GM12878 (cell line): ENCODE measurements around the gene MALT1. TPM values are rescaled to one million over a fixed set of nuclear protein-coding genes. Genes with fewer than 3 reads are reported as not detected.

ENCODE experiments used
- ATAC-seq: fragments of 200-7000 bp; cut with Tn5 transposase; 3 replicates; pipeline ENCODE4 v1.9.1; 2020; ENCODE audit warnings: mild to moderate bottlenecking, moderate library complexity
- BruUV-seq: library from RNA; stranded (reverse); fragments of 400-500 nt; replicated peaks from 2 replicates; lab custom pipeline; 2021; lab: Mats Ljungman, UMichigan
- CTCF ChIA-PET: fragments of 300-600 bp; sonication (Branson Sonifier 250); formaldehyde crosslinking; extraction: SDS; loops from one replicate; lab custom pipeline; 2021; ENCODE audit warnings: inconsistent platforms; lab: Yijun Ruan, JAX
- POLR2A ChIA-PET: fragments of 350-600 bp; formaldehyde crosslinking; extraction: SDS; loops from one replicate; lab custom pipeline; 2021; ENCODE audit warnings: inconsistent platforms; lab: Charles Lee
- RAD21 ChIA-PET: fragments of 300-600 bp; sonication (Branson Sonifier 250); formaldehyde crosslinking; loops from one replicate; lab custom pipeline; 2023; ENCODE audit warnings: antibody characterized with exemption; ENCODE audit not compliant: unreplicated experiment; lab: Charles Lee
- SMC1A ChIA-PET: fragments of 300-600 bp; sonication (Branson Sonifier 250); formaldehyde crosslinking; loops from one replicate; lab custom pipeline; 2023; ENCODE audit not compliant: unreplicated experiment, uncharacterized antibody; lab: Charles Lee
- DNase-seq: peaks from one replicate; pipeline ENCODE4 v3.0.0-alpha.2; 2011; ENCODE audit warnings: low read depth, low spot score
- FAIRE-seq: peaks from 3 replicates; lab custom pipeline; 2011; peaks lifted over from hg19 to GRCh38; lab: Jason Lieb, UNC
- H2AFZ ChIP-seq: 2 replicates; pipeline ENCODE4 v1.6.0; 2011; ENCODE audit warnings: low read depth, low read length, control low read depth; ENCODE audit not compliant: control insufficient read depth
- H3K27ac ChIP-seq: 2 replicates; pipeline ENCODE4 v1.5.1; 2011; ENCODE audit warnings: control low read depth; ENCODE audit not compliant: control insufficient read depth, insufficient read depth
- H3K27me3 ChIP-seq, 2 experiments: replicated peaks in 1 of 2; 2 replicates each; pipeline versions ENCODE4 v1.6.0 to v1.6.1; 2011; ENCODE audit warnings: low read length in 1 of 2; ENCODE audit not compliant: control insufficient read depth in 2 of 2, insufficient read depth in 2 of 2
- H3K36me3 ChIP-seq, 2 experiments: 2 replicates each; pipeline ENCODE4 v1.5.1; 2011; ENCODE audit warnings: low read length in 1 of 2; ENCODE audit not compliant: control insufficient read depth in 2 of 2, insufficient read depth in 2 of 2
- H3K4me1 ChIP-seq: 2 replicates; pipeline ENCODE4 v1.6.1; 2011; ENCODE audit warnings: mild to moderate bottlenecking, low read length, moderate library complexity, mixed read lengths; ENCODE audit not compliant: control insufficient read depth, insufficient read depth
- H3K4me2 ChIP-seq: 2 replicates; pipeline ENCODE4 v1.6.0; 2011; ENCODE audit warnings: control low read depth; ENCODE audit not compliant: control insufficient read depth, insufficient read depth
- H3K4me3 ChIP-seq: fragments of 200-600 bp; sonication (generic); 2 replicates; pipeline ENCODE4 v1.5.1; 2016
- H3K79me2 ChIP-seq: 2 replicates; pipeline ENCODE4 v1.6.0; 2011; ENCODE audit warnings: low read length; ENCODE audit not compliant: control insufficient read depth, insufficient read depth
- H3K9ac ChIP-seq: 2 replicates; pipeline ENCODE4 v1.8.0; 2011; ENCODE audit warnings: low read length, control low read depth, mixed read lengths; ENCODE audit not compliant: control insufficient read depth, insufficient read depth
- H3K9me3 ChIP-seq: replicated peaks from 3 replicates; pipeline ENCODE4 v1.5.1; 2011; ENCODE audit warnings: mild to moderate bottlenecking, low read length; ENCODE audit not compliant: control insufficient read depth, insufficient read depth
- H4K20me1 ChIP-seq: 2 replicates; pipeline ENCODE4 v1.6.0; 2011; ENCODE audit not compliant: control insufficient read depth, insufficient read depth
- CHD1 ChIP-seq: IDR thresholded peaks from 2 replicates; pipeline ENCODE4 v1.6.1; 2012; ENCODE audit warnings: low read depth, low read length, improper control_type of control experiment
- CHD2 ChIP-seq: IDR thresholded peaks from 2 replicates; pipeline ENCODE4 v1.6.1; 2011; ENCODE audit warnings: low read depth, low read length, improper control_type of control experiment, borderline replicate concordance
- DPF2 ChIP-seq: fragments of 450-650 bp; IDR thresholded peaks from 2 replicates; pipeline ENCODE4 v1.6.1; 2017; ENCODE audit warnings: mild to moderate bottlenecking
- IKZF2 ChIP-seq, 2 experiments: fragments of 450-650 bp; IDR thresholded peaks; 2 replicates each; pipeline ENCODE4 v1.6.1; 2017; ENCODE audit warnings: mild to moderate bottlenecking in 2 of 2, moderate library complexity in 2 of 2
- MEF2B ChIP-seq: fragments of 450-650 bp; IDR thresholded peaks from 2 replicates; pipeline ENCODE4 v1.6.1; 2018; ENCODE audit warnings: mild to moderate bottlenecking, moderate library complexity; ENCODE audit not compliant: partially characterized antibody, poor library complexity, severe bottlenecking
- NFYA ChIP-seq: IDR thresholded peaks from 2 replicates; pipeline ENCODE4 v1.6.1; 2011; ENCODE audit warnings: low read depth, mild to moderate bottlenecking, low read length, improper control_type of control experiment, borderline replicate concordance
- PML ChIP-seq: IDR thresholded peaks from 2 replicates; pipeline ENCODE4 v1.6.1; 2012; ENCODE audit warnings: low read length, inconsistent platforms
- RB1 ChIP-seq: fragments of 450-650 bp; formaldehyde crosslinking; IDR thresholded peaks from 2 replicates; pipeline ENCODE4 v1.6.1; 2017; ENCODE audit warnings: mild to moderate bottlenecking, borderline replicate concordance
- RBBP5 ChIP-seq: fragments of 200-600 bp; sonication (generic); conservative IDR thresholded peaks from 2 replicates; pipeline ENCODE4 v1.6.1; 2016
- STAT3 ChIP-seq: IDR thresholded peaks from 2 replicates; pipeline ENCODE4 v1.6.1; 2011; ENCODE audit warnings: low read depth, low read length, improper control_type of control experiment
- WGBS: methylation state at CpG from one replicate; pipeline ENCODE4 v1.1.6; 2016; ENCODE audit warnings: low lambda C conversion rate; ENCODE audit not compliant: insufficient replicate concordance, insufficient coverage; ENCODE audit errors: missing lambda C conversion rate; 5-methylcytosine and 5-hydroxymethylcytosine counted together
- in situ Hi-C: fragments of 300-500 bp; cut with MboI; formaldehyde crosslinking; loops from 9 replicates; pipeline ENCODE4 v1.14.3; 2018; ENCODE audit warnings: mixed read lengths
- intact Hi-C: fragments of 100-400 bp; cut with micrococcal nuclease; formaldehyde crosslinking; loops from one replicate; pipeline ENCODE4 v1.14.2; 2022; ENCODE audit not compliant: unreplicated experiment
- polyA plus RNA-seq, 11 experiments: library from polyadenylated mRNA; depleted of rRNA in 4 of 11; unstranded in 6 of 11; stranded (reverse) in 5 of 11; fragments of >200 nt; fragmentation: Nextera tagmentation in 4 of 11; fragmentation: Illumina TruSeq in 1 of 11; extraction: Ambion mirVana in 4 of 11; extraction: Trizol in 1 of 11; gene quantifications; 1 replicate in 1 of 11; 2 replicates in 10 of 11; pipeline versions ENCODE4 v1.2.1 to v1.2.3, GENCODE V29; 2011 to 2016; ENCODE audit warnings: inconsistent platforms in 2 of 11, missing spikeins in 2 of 11, low read depth in 1 of 11
- total RNA-seq, 4 experiments: library from RNA; depleted of rRNA in 3 of 4; stranded (reverse); fragments of >200 nt in 3 of 4; fragmentation: Illumina TruSeq in 1 of 4; extraction: Trizol in 1 of 4; gene quantifications; 2 replicates each; pipeline versions ENCODE4 v1.2.1 to v1.2.3, GENCODE V29; 2013 to 2021
- TF ChIP-seq, protein P1 (sequence below): IDR thresholded peaks from 2 replicates; pipeline ENCODE4 v1.6.1; 2011; ENCODE audit warnings: borderline replicate concordance, low read depth, mild to moderate bottlenecking, moderate library complexity, mixed read lengths, low read length; ENCODE audit not compliant: insufficient read depth; ENCODE audit errors: extremely low read length
- TF ChIP-seq, protein P2 (sequence below): fragments of 450-650 bp; IDR thresholded peaks from 2 replicates; pipeline ENCODE4 v1.6.1; 2016; ENCODE audit warnings: mild to moderate bottlenecking
- TF ChIP-seq, protein P3 (sequence below): fragments of 450-650 bp; conservative IDR thresholded peaks from 2 replicates; pipeline ENCODE4 v1.6.1; 2017; ENCODE audit warnings: mild to moderate bottlenecking, moderate library complexity
- TF ChIP-seq, protein P4 (sequence below): fragments of 450-650 bp; IDR thresholded peaks from 2 replicates; pipeline ENCODE4 v1.6.1; 2017; ENCODE audit warnings: mild to moderate bottlenecking, moderate library complexity

The MALT1 gene
- total and polyA plus RNA-seq, 10 of the 15 experiments (the other 5 are each of a cell fraction or from before 2014, with no cell fraction given) = 17.6 to 126 (median 45.4) TPM

DNA sequence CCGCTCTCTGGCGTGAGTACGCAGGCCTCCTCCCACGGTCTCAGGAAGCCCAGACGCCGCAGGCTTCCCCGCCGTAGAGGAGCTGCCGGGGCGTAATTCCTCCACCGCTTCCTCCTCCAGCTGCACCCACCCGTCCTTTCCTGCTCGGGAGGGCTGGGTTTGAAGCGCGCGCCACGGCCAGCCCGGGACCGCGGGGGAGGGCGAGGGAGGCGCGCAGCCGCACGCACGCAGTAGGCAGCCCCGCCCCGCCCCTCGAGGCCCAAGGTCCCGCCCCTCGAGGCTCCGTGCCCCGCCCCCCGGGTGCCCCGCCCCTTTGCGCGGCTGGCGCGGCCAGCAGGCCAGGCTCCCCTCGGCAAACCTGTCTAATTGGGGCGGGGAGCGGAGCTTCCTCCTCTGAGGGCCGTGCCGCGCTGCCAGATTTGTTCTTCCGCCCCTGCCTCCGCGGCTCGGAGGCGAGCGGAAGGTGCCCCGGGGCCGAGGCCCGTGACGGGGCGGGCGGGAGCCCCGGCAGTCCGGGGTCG lies at the start of gene MALT1 (continued):
- TF ChIP-seq, protein P1, sequence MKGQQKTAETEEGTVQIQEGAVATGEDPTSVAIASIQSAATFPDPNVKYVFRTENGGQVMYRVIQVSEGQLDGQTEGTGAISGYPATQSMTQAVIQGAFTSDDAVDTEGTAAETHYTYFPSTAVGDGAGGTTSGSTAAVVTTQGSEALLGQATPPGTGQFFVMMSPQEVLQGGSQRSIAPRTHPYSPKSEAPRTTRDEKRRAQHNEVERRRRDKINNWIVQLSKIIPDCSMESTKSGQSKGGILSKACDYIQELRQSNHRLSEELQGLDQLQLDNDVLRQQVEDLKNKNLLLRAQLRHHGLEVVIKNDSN = no peak
- peak; percentile 15; the same call in 1 of the 2 replicates for TF ChIP-seq DPF2
- TF ChIP-seq, protein P2, sequence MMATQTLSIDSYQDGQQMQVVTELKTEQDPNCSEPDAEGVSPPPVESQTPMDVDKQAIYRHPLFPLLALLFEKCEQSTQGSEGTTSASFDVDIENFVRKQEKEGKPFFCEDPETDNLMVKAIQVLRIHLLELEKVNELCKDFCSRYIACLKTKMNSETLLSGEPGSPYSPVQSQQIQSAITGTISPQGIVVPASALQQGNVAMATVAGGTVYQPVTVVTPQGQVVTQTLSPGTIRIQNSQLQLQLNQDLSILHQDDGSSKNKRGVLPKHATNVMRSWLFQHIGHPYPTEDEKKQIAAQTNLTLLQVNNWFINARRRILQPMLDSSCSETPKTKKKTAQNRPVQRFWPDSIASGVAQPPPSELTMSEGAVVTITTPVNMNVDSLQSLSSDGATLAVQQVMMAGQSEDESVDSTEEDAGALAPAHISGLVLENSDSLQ = no peak
- TF ChIP-seq, protein P3, sequence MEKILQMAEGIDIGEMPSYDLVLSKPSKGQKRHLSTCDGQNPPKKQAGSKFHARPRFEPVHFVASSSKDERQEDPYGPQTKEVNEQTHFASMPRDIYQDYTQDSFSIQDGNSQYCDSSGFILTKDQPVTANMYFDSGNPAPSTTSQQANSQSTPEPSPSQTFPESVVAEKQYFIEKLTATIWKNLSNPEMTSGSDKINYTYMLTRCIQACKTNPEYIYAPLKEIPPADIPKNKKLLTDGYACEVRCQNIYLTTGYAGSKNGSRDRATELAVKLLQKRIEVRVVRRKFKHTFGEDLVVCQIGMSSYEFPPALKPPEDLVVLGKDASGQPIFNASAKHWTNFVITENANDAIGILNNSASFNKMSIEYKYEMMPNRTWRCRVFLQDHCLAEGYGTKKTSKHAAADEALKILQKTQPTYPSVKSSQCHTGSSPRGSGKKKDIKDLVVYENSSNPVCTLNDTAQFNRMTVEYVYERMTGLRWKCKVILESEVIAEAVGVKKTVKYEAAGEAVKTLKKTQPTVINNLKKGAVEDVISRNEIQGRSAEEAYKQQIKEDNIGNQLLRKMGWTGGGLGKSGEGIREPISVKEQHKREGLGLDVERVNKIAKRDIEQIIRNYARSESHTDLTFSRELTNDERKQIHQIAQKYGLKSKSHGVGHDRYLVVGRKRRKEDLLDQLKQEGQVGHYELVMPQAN = peak; percentile 98
- TF ChIP-seq, all 136 proteins: peak for 41

DNA sequence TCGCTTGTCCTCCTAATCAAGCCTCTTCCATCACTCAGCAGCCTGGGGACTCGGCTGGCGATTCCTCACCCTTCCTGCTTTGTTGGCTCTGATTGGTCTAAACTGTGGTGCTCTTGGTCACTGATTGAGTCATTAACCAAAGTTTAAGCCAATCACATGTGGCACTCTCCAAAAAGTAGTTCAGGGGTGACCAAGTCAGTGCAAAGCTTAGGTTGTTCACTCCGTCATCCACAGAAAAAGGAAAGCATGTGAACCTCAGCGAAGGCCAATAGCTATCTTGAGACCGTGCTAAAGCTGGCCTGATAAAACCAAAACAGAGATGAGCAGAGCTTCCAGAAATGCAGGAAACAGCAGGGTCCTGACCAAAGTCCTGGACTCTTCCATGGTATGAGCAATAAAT lies 47.3 kb upstream of the MALT1 start:
- no peak for ATAC-seq

More for the DNA sequence above, 47.3 kb upstream of the MALT1 start:
- no peaks in the 10 kb centered on the region for H3K36me3 ChIP-seq
- ChIA-PET POLR2A (interaction anchor here (0.6 to 0.7 kb wide), 3 partner anchors 9 to 346 kb away, joined by 3 to 6 read pairs (median 5); no protein-coding TSS in a partner anchor), SMC1A (interaction anchor here (1.1 kb wide), 1 partner anchor 10 kb away, joined by 3 read pairs; no protein-coding TSS in a partner anchor), CTCF (interaction anchor here (2.1 kb wide), 1 partner anchor 12 kb away, joined by 4 read pairs; no protein-coding TSS in a partner anchor)
- H3K27me3 ChIP-seq = no peaks in the 10 kb centered on the region
- no peak overlapping the region for H3K4me2 ChIP-seq
- intact Hi-C loops = no loop called here
- WGBS = 92% methylated on average over 6 of the region's 6 CpGs
- H3K4me1 ChIP-seq = 0 out of 2 replicates have a peak, but pooled peaks cover 3% of the 10 kb centered on the region
- BruUV-seq = no TSS peak
- DNase-seq = no peak
- no peaks in the 10 kb centered on the region for H4K20me1 ChIP-seq
- H3K27ac ChIP-seq = no peak overlapping the region
- no peaks in the 10 kb centered on the region for H3K79me2 ChIP-seq
- peaks cover 1% of the 10 kb centered on the region; the same call in 2 of the 3 replicates for H3K9me3 ChIP-seq
- TF ChIP-seq IKZF2 (IDR thresholded peaks at IDR 0.05) (no peak), PML (no peak), RBBP5 (no peak), NFYA (no peak), MEF2B (no peak), CHD1 (no peak), CHD2 (no peak), RB1 (no peak), STAT3 (no peak)
- TF ChIP-seq, protein P4, sequence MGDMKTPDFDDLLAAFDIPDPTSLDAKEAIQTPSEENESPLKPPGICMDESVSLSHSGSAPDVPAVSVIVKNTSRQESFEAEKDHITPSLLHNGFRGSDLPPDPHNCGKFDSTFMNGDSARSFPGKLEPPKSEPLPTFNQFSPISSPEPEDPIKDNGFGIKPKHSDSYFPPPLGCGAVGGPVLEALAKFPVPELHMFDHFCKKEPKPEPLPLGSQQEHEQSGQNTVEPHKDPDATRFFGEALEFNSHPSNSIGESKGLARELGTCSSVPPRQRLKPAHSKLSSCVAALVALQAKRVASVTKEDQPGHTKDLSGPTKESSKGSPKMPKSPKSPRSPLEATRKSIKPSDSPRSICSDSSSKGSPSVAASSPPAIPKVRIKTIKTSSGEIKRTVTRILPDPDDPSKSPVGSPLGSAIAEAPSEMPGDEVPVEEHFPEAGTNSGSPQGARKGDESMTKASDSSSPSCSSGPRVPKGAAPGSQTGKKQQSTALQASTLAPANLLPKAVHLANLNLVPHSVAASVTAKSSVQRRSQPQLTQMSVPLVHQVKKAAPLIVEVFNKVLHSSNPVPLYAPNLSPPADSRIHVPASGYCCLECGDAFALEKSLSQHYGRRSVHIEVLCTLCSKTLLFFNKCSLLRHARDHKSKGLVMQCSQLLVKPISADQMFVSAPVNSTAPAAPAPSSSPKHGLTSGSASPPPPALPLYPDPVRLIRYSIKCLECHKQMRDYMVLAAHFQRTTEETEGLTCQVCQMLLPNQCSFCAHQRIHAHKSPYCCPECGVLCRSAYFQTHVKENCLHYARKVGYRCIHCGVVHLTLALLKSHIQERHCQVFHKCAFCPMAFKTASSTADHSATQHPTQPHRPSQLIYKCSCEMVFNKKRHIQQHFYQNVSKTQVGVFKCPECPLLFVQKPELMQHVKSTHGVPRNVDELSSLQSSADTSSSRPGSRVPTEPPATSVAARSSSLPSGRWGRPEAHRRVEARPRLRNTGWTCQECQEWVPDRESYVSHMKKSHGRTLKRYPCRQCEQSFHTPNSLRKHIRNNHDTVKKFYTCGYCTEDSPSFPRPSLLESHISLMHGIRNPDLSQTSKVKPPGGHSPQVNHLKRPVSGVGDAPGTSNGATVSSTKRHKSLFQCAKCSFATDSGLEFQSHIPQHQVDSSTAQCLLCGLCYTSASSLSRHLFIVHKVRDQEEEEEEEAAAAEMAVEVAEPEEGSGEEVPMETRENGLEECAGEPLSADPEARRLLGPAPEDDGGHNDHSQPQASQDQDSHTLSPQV = no peak
- TF ChIP-seq, all 136 proteins: peak for 0
- RAD21 ChIA-PET = no interaction called here
- H3K4me3 ChIP-seq = no peak overlapping the region
- no peak overlapping the region for H3K9ac ChIP-seq
- no peak overlapping the region for H2AFZ ChIP-seq
- in situ Hi-C loops = no loop called here
- no peak for FAIRE-seq
